AG04449 (cell line): ENCODE data around the gene FIG4.

Experiments
- CTCF ChIA-PET: fragments of 350-600 bp; formaldehyde crosslinking; extraction: SDS; loops from one replicate; lab custom pipeline; 2021; ENCODE audit warnings: antibody characterized with exemption; lab: Yijun Ruan, JAX
- POLR2A ChIA-PET: fragments of 400-600, 350-600 bp; formaldehyde crosslinking; extraction: SDS; loops from one replicate; lab custom pipeline; 2020; ENCODE audit warnings: antibody characterized with exemption, inconsistent platforms; lab: Yijun Ruan, JAX
- DNase-seq: peaks from one replicate; pipeline ENCODE4 v3.0.0-alpha.2; 2010; ENCODE audit warnings: low read depth, low spot score
- H3K4me3 ChIP-seq: 2 replicates; pipeline ENCODE4 v1.5.1; 2011; ENCODE audit warnings: low read depth, mild to moderate bottlenecking, control low read depth, low read length
- TF ChIP-seq, protein P1 (sequence below): IDR thresholded peaks from one replicate; pipeline ENCODE4 v1.5.1; 2011; ENCODE audit warnings: mild to moderate bottlenecking, moderate library complexity, low read length, control low read depth, inconsistent platforms; ENCODE audit not compliant: insufficient read depth; ENCODE audit errors: missing control alignments

FIG4 gene

DNA sequence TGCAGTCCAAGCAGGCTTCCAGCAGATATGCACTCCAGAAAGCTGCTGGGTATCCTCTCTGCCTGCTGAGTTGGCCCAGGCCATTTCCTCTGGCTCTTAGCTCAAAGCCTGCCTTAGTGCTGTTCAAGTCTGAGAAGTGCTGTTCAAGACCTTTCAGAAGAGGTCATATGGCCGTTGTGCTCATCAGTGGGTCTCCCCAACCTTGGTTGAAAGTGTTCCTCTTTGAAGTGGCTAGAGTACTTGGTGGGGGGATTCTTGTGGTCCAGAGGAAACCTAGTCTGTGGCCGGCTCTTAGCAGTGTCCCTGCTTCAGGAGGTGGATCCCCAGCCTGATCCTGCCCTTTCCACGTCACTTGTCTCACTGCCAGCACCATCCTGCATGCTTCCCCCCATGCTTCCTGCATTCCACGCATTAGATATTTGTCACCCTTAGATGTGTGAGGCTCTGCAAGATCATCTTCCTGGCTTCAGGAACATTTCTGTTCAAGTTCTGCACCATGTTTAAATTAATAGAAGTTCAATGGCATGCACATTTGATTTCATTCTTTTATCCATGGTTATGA, 105.0 kb downstream of the FIG4 start:
- POLR2A ChIA-PET, result no interaction called here
- no peak overlapping the region for H3K4me3 ChIP-seq
- no peak for DNase-seq
- TF ChIP-seq, protein P1, sequence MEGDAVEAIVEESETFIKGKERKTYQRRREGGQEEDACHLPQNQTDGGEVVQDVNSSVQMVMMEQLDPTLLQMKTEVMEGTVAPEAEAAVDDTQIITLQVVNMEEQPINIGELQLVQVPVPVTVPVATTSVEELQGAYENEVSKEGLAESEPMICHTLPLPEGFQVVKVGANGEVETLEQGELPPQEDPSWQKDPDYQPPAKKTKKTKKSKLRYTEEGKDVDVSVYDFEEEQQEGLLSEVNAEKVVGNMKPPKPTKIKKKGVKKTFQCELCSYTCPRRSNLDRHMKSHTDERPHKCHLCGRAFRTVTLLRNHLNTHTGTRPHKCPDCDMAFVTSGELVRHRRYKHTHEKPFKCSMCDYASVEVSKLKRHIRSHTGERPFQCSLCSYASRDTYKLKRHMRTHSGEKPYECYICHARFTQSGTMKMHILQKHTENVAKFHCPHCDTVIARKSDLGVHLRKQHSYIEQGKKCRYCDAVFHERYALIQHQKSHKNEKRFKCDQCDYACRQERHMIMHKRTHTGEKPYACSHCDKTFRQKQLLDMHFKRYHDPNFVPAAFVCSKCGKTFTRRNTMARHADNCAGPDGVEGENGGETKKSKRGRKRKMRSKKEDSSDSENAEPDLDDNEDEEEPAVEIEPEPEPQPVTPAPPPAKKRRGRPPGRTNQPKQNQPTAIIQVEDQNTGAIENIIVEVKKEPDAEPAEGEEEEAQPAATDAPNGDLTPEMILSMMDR, result no peak
- CTCF ChIA-PET, result interaction anchor here (0.9 to 1.0 kb wide), 2 partner anchors 13 to 95 kb away, joined by 3 to 5 read pairs; no protein-coding TSS in a partner anchor

DNA sequence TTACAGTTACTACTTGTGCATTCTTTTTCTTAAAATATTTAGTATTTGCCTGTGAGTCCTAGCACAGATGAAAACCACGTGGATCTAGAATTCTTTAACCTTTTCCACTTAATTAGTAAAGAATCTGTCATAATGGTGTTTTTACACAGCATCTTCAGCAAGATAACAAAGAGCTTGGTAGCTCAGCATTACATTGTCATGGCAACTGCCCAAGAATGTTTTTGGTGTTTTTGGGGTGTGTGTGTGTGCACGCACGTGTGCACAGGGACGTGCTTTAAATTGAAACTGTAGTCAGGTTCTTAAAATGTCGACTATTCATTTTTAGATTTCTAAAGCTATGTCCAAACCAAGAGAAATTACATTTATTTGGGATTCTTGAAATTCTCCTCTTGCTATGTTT, 108.0 kb downstream of the FIG4 start:
- no peak for DNase-seq
- CTCF ChIA-PET, result interaction anchor here (1.4 kb wide), 1 partner anchor 16 kb away, joined by 4 read pairs; no protein-coding TSS in a partner anchor
- POLR2A ChIA-PET, result no interaction called here
- TF ChIP-seq, protein P1, result no peak
- H3K4me3 ChIP-seq, result no peak overlapping the region

DNA sequence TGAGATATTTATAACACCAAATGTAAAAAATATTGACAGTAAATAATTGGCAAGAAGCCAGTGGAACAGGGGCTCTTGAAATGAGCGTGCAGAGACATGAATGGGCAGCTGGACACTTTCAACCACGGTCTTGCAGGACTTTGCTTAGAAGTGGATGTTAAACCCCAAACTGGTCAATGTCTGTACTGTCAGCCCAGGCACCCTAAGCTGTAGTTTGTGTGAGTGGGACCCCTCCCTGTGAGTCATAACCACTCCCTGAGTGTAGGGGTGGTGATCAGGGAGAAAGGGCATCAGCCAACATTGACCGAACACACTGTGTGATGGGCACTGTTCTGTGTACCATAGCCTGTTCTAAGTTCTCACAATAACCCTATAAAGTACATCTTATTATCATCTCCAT, 108.6 kb downstream of the FIG4 start:
- ChIA-PET POLR2A (no interaction called here), CTCF (no interaction called here)
- TF ChIP-seq, protein P1, result no peak
- no peak for DNase-seq
- no peak overlapping the region for H3K4me3 ChIP-seq

DNA sequence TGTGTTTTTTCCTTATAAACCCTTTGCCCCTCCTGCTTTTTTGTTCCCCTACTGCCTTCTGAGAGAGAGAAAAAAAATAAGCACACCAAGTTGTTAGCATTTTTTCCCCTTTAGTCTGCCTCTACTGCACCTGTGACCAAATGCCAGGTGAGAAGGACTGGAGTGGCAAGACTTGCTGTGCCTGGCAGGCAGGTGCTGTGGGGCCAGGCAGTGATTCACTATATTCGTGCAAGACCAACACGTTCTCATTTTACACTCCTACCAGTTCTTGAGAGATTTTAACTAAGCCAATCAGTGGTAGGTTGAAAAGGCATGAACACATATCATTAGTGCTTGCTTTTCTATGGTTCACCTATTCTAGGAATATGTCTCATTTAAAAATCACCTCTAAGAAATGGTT, 109.7 kb downstream of the FIG4 start:
- no peak for DNase-seq

DNA sequence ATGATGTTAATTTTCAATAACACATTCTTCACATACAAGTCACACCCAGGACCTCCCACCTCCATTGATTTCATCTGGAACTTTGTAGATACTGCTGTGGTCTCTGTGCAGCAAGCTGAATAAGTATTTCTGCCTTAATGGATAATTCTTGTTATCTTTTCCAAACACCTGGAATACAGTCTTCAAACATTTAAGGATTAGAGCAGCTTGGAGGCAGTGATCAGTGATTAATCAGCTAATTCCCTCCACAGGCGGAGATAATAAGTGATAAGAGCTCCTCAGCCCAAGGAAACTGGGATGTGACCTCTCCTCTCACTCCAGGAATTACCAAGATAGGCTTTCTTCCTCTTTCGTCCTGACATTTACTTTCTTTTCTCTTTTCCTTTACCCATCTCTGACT, 110.7 kb downstream of the FIG4 start:
- no peak for DNase-seq
- ChIA-PET POLR2A (no interaction called here), CTCF (no interaction called here)
- TF ChIP-seq, protein P1, result no peak
- H3K4me3 ChIP-seq, result no peak overlapping the region

More for the DNA sequence above, 109.7 kb downstream of the FIG4 start:
- H3K4me3 ChIP-seq, result no peak overlapping the region
- TF ChIP-seq, protein P1, result no peak
- POLR2A ChIA-PET, result no interaction called here
- CTCF ChIA-PET, result interaction anchor here (0.6 kb wide), 1 partner anchor 425 kb away, joined by 4 read pairs; no protein-coding TSS in a partner anchor

DNA sequence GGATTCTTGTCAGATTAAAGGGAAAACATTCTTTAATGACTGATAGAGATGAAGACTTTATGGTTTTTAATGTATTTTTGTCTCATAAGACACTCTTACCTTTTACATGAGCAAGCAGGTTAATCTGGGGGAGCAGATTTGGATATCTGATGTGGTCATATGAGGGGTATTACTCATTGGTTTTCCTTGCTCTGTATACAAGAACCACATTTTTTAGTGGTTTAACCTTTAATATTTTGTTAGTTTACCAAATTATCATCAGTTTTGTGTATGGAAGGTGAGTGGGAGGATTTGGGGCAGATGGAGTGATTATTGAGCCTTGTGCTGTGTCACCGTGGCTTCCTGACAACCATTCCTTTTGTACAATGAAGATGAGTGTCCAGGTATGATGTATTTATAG, 112.9 kb downstream of the FIG4 start:
- CTCF ChIA-PET, result no interaction called here
- H3K4me3 ChIP-seq, result no peak overlapping the region
- DNase-seq, result no peak
- POLR2A ChIA-PET, result no interaction called here
- TF ChIP-seq, protein P1, result no peak
